Fibroblast of lung (primary cell): ENCODE measurements around the gene CFAP161. TPM values are rescaled to one million over a fixed set of nuclear protein-coding genes. Genes with fewer than 3 reads are reported as not detected.

ENCODE experiments used
- DNase-seq, 2 donors: peaks; one replicate each; pipeline versions ENCODE4 v3.0.0 to v3.0.0-alpha.2; 2010; ENCODE audit warnings: low read depth in 2 of 2
- H2AFZ ChIP-seq: 2 replicates; pipeline ENCODE4 v1.5.1; 2012; ENCODE audit warnings: low read length, control low read depth, inconsistent platforms
- H3K27ac ChIP-seq: 2 replicates; pipeline ENCODE4 v1.5.1; 2011; ENCODE audit warnings: low read length, control low read depth; ENCODE audit not compliant: insufficient read depth
- H3K27me3 ChIP-seq: 2 replicates; pipeline ENCODE4 v1.5.1; 2011; ENCODE audit warnings: mild to moderate bottlenecking, low read length; ENCODE audit not compliant: control insufficient read depth, insufficient read depth
- H3K36me3 ChIP-seq: 2 replicates; pipeline ENCODE4 v1.5.1; 2011; ENCODE audit warnings: low read length; ENCODE audit not compliant: control insufficient read depth, insufficient read depth
- H3K4me1 ChIP-seq: 2 replicates; pipeline ENCODE4 v1.5.1; 2011; ENCODE audit warnings: low read length; ENCODE audit not compliant: control insufficient read depth, insufficient read depth; ENCODE audit errors: extremely low read depth
- H3K4me2 ChIP-seq: 2 replicates; pipeline ENCODE4 v1.5.1; 2011; ENCODE audit warnings: low read length, control low read depth; ENCODE audit not compliant: insufficient read depth; ENCODE audit errors: extremely low read depth
- H3K4me3 ChIP-seq, 4 experiments: fragments of 200-600 bp in 1 of 4; sonication (generic) in 1 of 4; replicated peaks in 1 of 4; 2 replicates each; pipeline ENCODE4 v1.5.1; 2011 to 2016; ENCODE audit warnings: low read length in 4 of 4, low read depth in 3 of 4, mild to moderate bottlenecking in 3 of 4, control low read depth in 2 of 4, inconsistent platforms in 1 of 4, mixed read lengths in 1 of 4; ENCODE audit not compliant: insufficient read depth in 1 of 4; ENCODE audit errors: control extremely low read depth in 1 of 4
- H3K79me2 ChIP-seq: 2 replicates; pipeline ENCODE4 v1.5.1; 2012; ENCODE audit warnings: mild to moderate bottlenecking, low read length, inconsistent platforms; ENCODE audit not compliant: control insufficient read depth, insufficient read depth
- H3K9ac ChIP-seq: 2 replicates; pipeline ENCODE4 v1.5.1; 2011; ENCODE audit warnings: mild to moderate bottlenecking, low read length, control low read depth; ENCODE audit not compliant: insufficient read depth
- H3K9me3 ChIP-seq: 2 replicates; pipeline ENCODE4 v1.5.1; 2012; ENCODE audit warnings: low read depth, low read length; ENCODE audit not compliant: control insufficient read depth, insufficient read depth
- H4K20me1 ChIP-seq: 2 replicates; pipeline ENCODE4 v1.5.1; 2011; ENCODE audit warnings: low read length; ENCODE audit not compliant: control insufficient read depth, insufficient read depth; ENCODE audit errors: extremely low read depth
- EZH2 ChIP-seq: IDR thresholded peaks from 2 replicates; pipeline ENCODE4 v1.5.1; 2012; ENCODE audit warnings: low read length, control low read depth, mild to moderate bottlenecking; ENCODE audit errors: missing control alignments
- polyA plus RNA-seq, 2 donors: library from polyadenylated mRNA; depleted of rRNA in 1 of 2; stranded (reverse) in 1 of 2; unstranded in 1 of 2; fragments of >200 nt; gene quantifications; 2 replicates each; pipeline ENCODE4 v1.2.1, GENCODE V29; 2011 to 2012; ENCODE audit warnings: missing spikeins in 1 of 2
- total RNA-seq: library from RNA; depleted of rRNA; stranded (reverse); fragments of >200 nt; gene quantifications from 2 replicates; pipeline ENCODE4 v1.2.1, GENCODE V29; 2014
- TF ChIP-seq, protein P1 (sequence below), 2 donors: IDR thresholded peaks in 1 of 2; conservative IDR thresholded peaks in 1 of 2; 1 replicate in 1 of 2; 2 replicates in 1 of 2; pipeline ENCODE4 v1.5.1; 2011 to 2012; ENCODE audit warnings: low read length in 2 of 2, control low read depth in 1 of 2, inconsistent platforms in 1 of 2, low read depth in 1 of 2, mild to moderate bottlenecking in 1 of 2

Gene CFAP161
- total and polyA plus RNA-seq, 2 donors (not counting 1 experiment from before 2014, with no cell fraction given) = 0.17 TPM; not detected in 1

GRCh38 chr15:81196576-81197254 is 62.6 kb downstream of the CFAP161 start, which contains the start of gene IL16:
Gene IL16 (plus strand): TSS chr15:81196879. CDS start chr15:81225400, 28,521 bp downstream.
- Histone ChIP-seq H2AFZ (no peak within 1 kb of the TSS), H3K79me2 (no peaks in the 10 kb centered on the region), H3K4me2 (no peak within 1 kb of the TSS), H3K36me3 (no peaks in the 10 kb centered on the region), H3K27me3 (no peaks in the 10 kb centered on the region), H3K4me1 (no peaks in the 10 kb centered on the region), H3K9me3 (no peaks in the 10 kb centered on the region), H4K20me1 (no peaks in the 10 kb centered on the region), H3K4me3 (no peak within 1 kb of the TSS), H3K9ac (no peak within 1 kb of the TSS), H3K27ac (no peak within 1 kb of the TSS)
- no peak for TF ChIP-seq EZH2
- TF ChIP-seq, protein P1, sequence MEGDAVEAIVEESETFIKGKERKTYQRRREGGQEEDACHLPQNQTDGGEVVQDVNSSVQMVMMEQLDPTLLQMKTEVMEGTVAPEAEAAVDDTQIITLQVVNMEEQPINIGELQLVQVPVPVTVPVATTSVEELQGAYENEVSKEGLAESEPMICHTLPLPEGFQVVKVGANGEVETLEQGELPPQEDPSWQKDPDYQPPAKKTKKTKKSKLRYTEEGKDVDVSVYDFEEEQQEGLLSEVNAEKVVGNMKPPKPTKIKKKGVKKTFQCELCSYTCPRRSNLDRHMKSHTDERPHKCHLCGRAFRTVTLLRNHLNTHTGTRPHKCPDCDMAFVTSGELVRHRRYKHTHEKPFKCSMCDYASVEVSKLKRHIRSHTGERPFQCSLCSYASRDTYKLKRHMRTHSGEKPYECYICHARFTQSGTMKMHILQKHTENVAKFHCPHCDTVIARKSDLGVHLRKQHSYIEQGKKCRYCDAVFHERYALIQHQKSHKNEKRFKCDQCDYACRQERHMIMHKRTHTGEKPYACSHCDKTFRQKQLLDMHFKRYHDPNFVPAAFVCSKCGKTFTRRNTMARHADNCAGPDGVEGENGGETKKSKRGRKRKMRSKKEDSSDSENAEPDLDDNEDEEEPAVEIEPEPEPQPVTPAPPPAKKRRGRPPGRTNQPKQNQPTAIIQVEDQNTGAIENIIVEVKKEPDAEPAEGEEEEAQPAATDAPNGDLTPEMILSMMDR (conservative IDR thresholded peaks at IDR 0.05 in 1 of 2, IDR thresholded peaks at IDR 0.05 in 1 of 2; ENCODE audit: low read depth in 1 of 2, low read length in 2 of 2) = no peak
- no peak for DNase-seq

GRCh38 chr15:81197255-81197630 is 63.2 kb downstream of the CFAP161 start:
- no peak overlapping the region for H3K4me2 ChIP-seq
- no peak for DNase-seq
- H3K27ac ChIP-seq = no peak overlapping the region
- no peak overlapping the region for H3K4me3 ChIP-seq
- no peak overlapping the region for H2AFZ ChIP-seq
- no peaks in the 10 kb centered on the region for H3K36me3 ChIP-seq
- H3K9me3 ChIP-seq = no peaks in the 10 kb centered on the region
- H4K20me1 ChIP-seq = no peaks in the 10 kb centered on the region
- H3K4me1 ChIP-seq = no peaks in the 10 kb centered on the region
- no peaks in the 10 kb centered on the region for H3K27me3 ChIP-seq
- TF ChIP-seq EZH2 = no peak
- TF ChIP-seq, protein P1 (conservative IDR thresholded peaks at IDR 0.05 in 1 of 2, IDR thresholded peaks at IDR 0.05 in 1 of 2; ENCODE audit: low read depth in 1 of 2, low read length in 2 of 2) = no peak
- no peak overlapping the region for H3K9ac ChIP-seq
- no peaks in the 10 kb centered on the region for H3K79me2 ChIP-seq

GRCh38 chr15:81197688-81198281 is 63.7 kb downstream of the CFAP161 start:
- no peaks in the 10 kb centered on the region for H3K79me2 ChIP-seq
- H3K9ac ChIP-seq = no peak overlapping the region
- H3K4me2 ChIP-seq = no peak overlapping the region
- H3K36me3 ChIP-seq = no peaks in the 10 kb centered on the region
- no peak overlapping the region for H2AFZ ChIP-seq
- H3K9me3 ChIP-seq = no peaks in the 10 kb centered on the region
- H4K20me1 ChIP-seq = no peaks in the 10 kb centered on the region
- DNase-seq = no peak
- no peaks in the 10 kb centered on the region for H3K4me1 ChIP-seq
- no peaks in the 10 kb centered on the region for H3K27me3 ChIP-seq
- H3K27ac ChIP-seq = no peak overlapping the region
- no peak for TF ChIP-seq EZH2
- TF ChIP-seq, protein P1 (conservative IDR thresholded peaks at IDR 0.05 in 1 of 2, IDR thresholded peaks at IDR 0.05 in 1 of 2; ENCODE audit: low read depth in 1 of 2, low read length in 2 of 2) = no peak
- H3K4me3 ChIP-seq = no peak overlapping the region

Other genes starting within 250 kb of the CFAP161 start
- 19.8 and 21.3 TPM in 2 replicates for gene MESD, start 144.5 kb upstream of the CFAP161 start, total RNA-seq
- 26.0 and 27.3 TPM in 2 replicates for gene MESD, start 144.5 kb upstream of the CFAP161 start, polyA plus RNA-seq
- 4.3 and 4.6 TPM in 2 replicates for gene TLNRD1, start 133.3 kb upstream of the CFAP161 start, total RNA-seq
- gene TLNRD1, start 133.3 kb upstream of the CFAP161 start, polyA plus RNA-seq = 3.3 and 4.6 TPM in 2 replicates
- 3.1 and 5.0 TPM in 2 replicates for gene IL16, start 62.6 kb downstream of the CFAP161 start, total RNA-seq
- 0.96 and 1.3 TPM in 2 replicates for gene IL16, start 62.6 kb downstream of the CFAP161 start, polyA plus RNA-seq
- gene STARD5, start 189.9 kb downstream of the CFAP161 start, total RNA-seq = 8.2 and 14.9 TPM in 2 replicates
- 20.1 and 21.4 TPM in 2 replicates for gene STARD5, start 189.9 kb downstream of the CFAP161 start, polyA plus RNA-seq
- gene TMC3, start 239.9 kb downstream of the CFAP161 start, total RNA-seq = not detected in 2 replicates
- not detected in 2 replicates for gene TMC3, start 239.9 kb downstream of the CFAP161 start, polyA plus RNA-seq